ENCODE results near the gene PFDN1.

GRCh38 chr5:140220698-140221064 is 82.2 kb downstream of the PFDN1 start:
- TF ChIP-seq CTCF (IDR thresholded peaks at IDR 0.05 in 8 of 11, conservative IDR thresholded peaks at IDR 0.05 in 3 of 11) (no peak), POLR2A (IDR thresholded peaks at IDR 0.05) (no peak), POLR2AphosphoS5 (IDR thresholded peaks at IDR 0.05) (no peak)

All from spleen (tissue), 7 donors.